GM13977 (cell line): ENCODE data around the gene IL17C.

Experiments
- DNase-seq: peaks from one replicate; pipeline ENCODE4 v3.0.0; 2012; ENCODE audit warnings: low spot score
- CTCF ChIP-seq: IDR thresholded peaks from 2 replicates; pipeline ENCODE4 v1.5.1; 2012; ENCODE audit warnings: mild to moderate bottlenecking, control low read depth; ENCODE audit not compliant: insufficient read depth; ENCODE audit errors: extremely low read depth, missing control alignments
- in situ Hi-C: fragments of 300-500 bp; cut with MboI; formaldehyde crosslinking; loops from one replicate; pipeline ENCODE4 v1.12.0; 2022; ENCODE audit warnings: low sequenced_read_pairs, low pct_unique_long_range_greater_than_20kb, mixed read lengths, inconsistent platforms; ENCODE audit not compliant: unreplicated experiment

Gene IL17C

GRCh38 chr16:88643644-88643932 is 5.2 kb downstream of the IL17C start:
- no peak for TF ChIP-seq CTCF
- DNase-seq, result no peak
- in situ Hi-C loops, result no loop called here

GRCh38 chr16:88645455-88645854 is 7.1 kb downstream of the IL17C start:
- no peak for DNase-seq
- in situ Hi-C loops, result no loop called here
- TF ChIP-seq CTCF, result no peak

GRCh38 chr16:88645941-88646340 is 7.6 kb downstream of the IL17C start:
- no peak for DNase-seq
- no peak for TF ChIP-seq CTCF
- in situ Hi-C loops, result no loop called here

GRCh38 chr16:88646345-88647034 is 8.1 kb downstream of the IL17C start:
- in situ Hi-C loops, result no loop called here
- TF ChIP-seq CTCF, result no peak
- DNase-seq, result no peak

GRCh38 chr16:88647178-88648070 is 9.1 kb downstream of the IL17C start:
- no peak for TF ChIP-seq CTCF
- DNase-seq, result no peak
- in situ Hi-C loops, result no loop called here

- TF ChIP-seq CTCF, result no peak
- in situ Hi-C loops, result no loop called here
- DNase-seq, result no peak
These were observed 11.0 kb downstream of the IL17C start for GRCh38 chr16:88649195-88649923.
